KMS-11 (cell line): ENCODE measurements around the gene MAPK7.

Experiments
- H2AFZ ChIP-seq: fragments of 200-600 bp; sonication (generic); 2 replicates; pipeline ENCODE4 v1.6.1; 2016; ENCODE audit warnings: antibody characterized with exemption, mixed run types, low read depth
- H3K27ac ChIP-seq: fragments of 200-600 bp; sonication (generic); 2 replicates; pipeline ENCODE4 v1.6.1; 2016; ENCODE audit warnings: mild to moderate bottlenecking, mixed run types
- H3K27me3 ChIP-seq: fragments of 200-600 bp; sonication (generic); 2 replicates; pipeline ENCODE4 v1.6.1; 2017; ENCODE audit warnings: mild to moderate bottlenecking, low read depth, mixed run types, moderate library complexity; ENCODE audit not compliant: insufficient read depth
- H3K36me3 ChIP-seq: fragments of 200-600 bp; sonication (generic); 2 replicates; pipeline ENCODE4 v1.6.1; 2017; ENCODE audit warnings: mild to moderate bottlenecking, mixed run types; ENCODE audit not compliant: insufficient read depth
- H3K4me1 ChIP-seq: fragments of 200-600 bp; sonication (generic); 2 replicates; pipeline ENCODE4 v1.6.1; 2016; ENCODE audit warnings: mild to moderate bottlenecking, low read depth, mixed run types; ENCODE audit not compliant: poor library complexity, severe bottlenecking
- H3K4me2 ChIP-seq: fragments of 200-600 bp; sonication (generic); 2 replicates; pipeline ENCODE4 v1.7.0; 2016; ENCODE audit warnings: mild to moderate bottlenecking, mixed run types
- H3K4me3 ChIP-seq: fragments of 200-600 bp; sonication (generic); IDR thresholded peaks from 2 replicates; pipeline ENCODE4 v1.6.1; 2017; ENCODE audit warnings: low read depth, low read length, mixed read lengths; ENCODE audit not compliant: insufficient read depth
- H3K79me2 ChIP-seq: fragments of 200-600 bp; sonication (generic); 2 replicates; pipeline ENCODE4 v1.6.1; 2016; ENCODE audit warnings: low read depth, mixed run types; ENCODE audit not compliant: insufficient read depth
- H3K9ac ChIP-seq: fragments of 200-600 bp; sonication (generic); 2 replicates; pipeline ENCODE4 v1.6.1; 2016; ENCODE audit warnings: mild to moderate bottlenecking, mixed run types
- H4K20me1 ChIP-seq: fragments of 200-600 bp; sonication (generic); 2 replicates; pipeline ENCODE4 v1.6.1; 2016; ENCODE audit warnings: mild to moderate bottlenecking, mixed run types; ENCODE audit not compliant: insufficient read depth
- CTCF ChIP-seq: fragments of 200-600 bp; sonication (generic); conservative IDR thresholded peaks from 2 replicates; pipeline ENCODE4 v1.6.1; 2017; ENCODE audit warnings: low read depth, mild to moderate bottlenecking, antibody characterized with exemption, low read length, moderate library complexity, mixed read lengths

Gene MAPK7

GRCh38 chr17:19363114-19363438 lies 15.2 kb upstream of the MAPK7 start:
- Histone ChIP-seq H3K27me3 (no peaks in the 10 kb centered on the region), H3K4me2 (peak overlapping the region; percentile 51), H3K36me3 (no peaks in the 10 kb centered on the region), H4K20me1 (no peaks in the 10 kb centered on the region), H3K9ac (no peak overlapping the region), H3K4me1 (peaks cover 8% of the 10 kb centered on the region), H3K79me2 (no peaks in the 10 kb centered on the region), H2AFZ (peak overlapping the region; percentile 93), H3K4me3 (no peak overlapping the region), H3K27ac (no peak overlapping the region)
- TF ChIP-seq CTCF = peak; percentile 34; the same call in 1 of the 2 replicates

GRCh38 chr17:19363460-19364035 lies 14.8 kb upstream of the MAPK7 start:
- Histone ChIP-seq H4K20me1 (no peaks in the 10 kb centered on the region), H3K4me2 (no peak overlapping the region; the same call in 1 of the 2 replicates), H3K36me3 (no peaks in the 10 kb centered on the region), H3K27ac (no peak overlapping the region), H3K27me3 (no peaks in the 10 kb centered on the region), H3K4me1 (peaks cover 8% of the 10 kb centered on the region), H3K9ac (no peak overlapping the region), H3K79me2 (no peaks in the 10 kb centered on the region), H3K4me3 (no peak overlapping the region), H2AFZ (no peak overlapping the region)
- TF ChIP-seq CTCF = no peak

GRCh38 chr17:19364699-19365498 lies 13.4 kb upstream of the MAPK7 start:
- Histone ChIP-seq H3K36me3 (no peaks in the 10 kb centered on the region), H3K9ac (no peak overlapping the region), H3K4me3 (no peak overlapping the region), H3K27ac (no peak overlapping the region), H3K27me3 (no peaks in the 10 kb centered on the region), H3K4me2 (no peak overlapping the region), H2AFZ (no peak overlapping the region), H3K4me1 (peaks cover 8% of the 10 kb centered on the region), H4K20me1 (no peaks in the 10 kb centered on the region), H3K79me2 (no peaks in the 10 kb centered on the region)
- TF ChIP-seq CTCF = no peak

- Histone ChIP-seq H4K20me1 (no peaks in the 10 kb centered on the region), H3K4me2 (no peak overlapping the region), H3K4me3 (no peak overlapping the region), H3K79me2 (no peaks in the 10 kb centered on the region), H3K27ac (no peak overlapping the region), H2AFZ (no peak overlapping the region), H3K27me3 (no peaks in the 10 kb centered on the region), H3K4me1 (peaks cover 8% of the 10 kb centered on the region), H3K36me3 (no peaks in the 10 kb centered on the region), H3K9ac (no peak overlapping the region)
- TF ChIP-seq CTCF = no peak
These were observed 12.8 kb upstream of the MAPK7 start for GRCh38 chr17:19365499-19365817.
